ENCODE results near the gene NRXN3.

The NRXN3 gene

GRCh38 chr14:78764240-78764639 lies 594.1 kb downstream of the NRXN3 start:
- CTCF ChIA-PET: no interaction called here
- no peak overlapping the region for H3K4me3 Mint-ChIP-seq
- H3K27ac Mint-ChIP-seq: no peak overlapping the region
- no peaks in the 10 kb centered on the region for H3K4me1 Mint-ChIP-seq
- H3K9me3 Mint-ChIP-seq: no peaks in the 10 kb centered on the region
- DNase-seq: no peak
- no peaks in the 10 kb centered on the region for H3K27me3 Mint-ChIP-seq
- no peaks in the 10 kb centered on the region for H3K36me3 Mint-ChIP-seq

GRCh38 chr14:78764645-78765044 lies 594.5 kb downstream of the NRXN3 start:
- no peaks in the 10 kb centered on the region for H3K36me3 Mint-ChIP-seq
- CTCF ChIA-PET: no interaction called here

GRCh38 chr14:78767436-78767835 lies 597.3 kb downstream of the NRXN3 start:
- Mint-ChIP-seq H3K27me3 (no peaks in the 10 kb centered on the region), H3K4me3 (no peak overlapping the region), H3K27ac (no peak overlapping the region), H3K4me1 (no peaks in the 10 kb centered on the region), H3K36me3 (no peaks in the 10 kb centered on the region), H3K9me3 (no peaks in the 10 kb centered on the region)
- CTCF ChIA-PET: interaction anchor here (1.3 kb wide), 1 partner anchor 9 kb away, joined by 3 read pairs; no protein-coding TSS in a partner anchor
- DNase-seq: no peak

More at GRCh38 chr14:78764645-78765044, 594.5 kb downstream of the NRXN3 start:
- no peak for DNase-seq
- Mint-ChIP-seq H3K27me3 (no peaks in the 10 kb centered on the region), H3K27ac (no peak overlapping the region), H3K4me3 (no peak overlapping the region), H3K9me3 (no peaks in the 10 kb centered on the region), H3K4me1 (no peaks in the 10 kb centered on the region)

GRCh38 chr14:78782551-78782950 lies 612.4 kb downstream of the NRXN3 start:
- no peak overlapping the region for H3K4me3 Mint-ChIP-seq
- H3K4me1 Mint-ChIP-seq: no peaks in the 10 kb centered on the region
- DNase-seq: no peak
- CTCF ChIA-PET: no interaction called here
- H3K9me3 Mint-ChIP-seq: no peaks in the 10 kb centered on the region
- H3K27ac Mint-ChIP-seq: no peak overlapping the region
- peaks cover 4% of the 10 kb centered on the region for H3K27me3 Mint-ChIP-seq
- H3K36me3 Mint-ChIP-seq: no peaks in the 10 kb centered on the region

GRCh38 chr14:78785265-78785664 lies 615.1 kb downstream of the NRXN3 start:
- Mint-ChIP-seq H3K4me1 (no peaks in the 10 kb centered on the region), H3K27ac (no peak overlapping the region), H3K27me3 (no peaks in the 10 kb centered on the region), H3K9me3 (no peaks in the 10 kb centered on the region), H3K36me3 (no peaks in the 10 kb centered on the region), H3K4me3 (no peak overlapping the region)
- CTCF ChIA-PET: no interaction called here
- DNase-seq: no peak

GRCh38 chr14:78788467-78789360 lies 618.5 kb downstream of the NRXN3 start:
- H3K4me3 Mint-ChIP-seq: no peak overlapping the region
- no peak for DNase-seq
- no peak overlapping the region for H3K27ac Mint-ChIP-seq
- no peaks in the 10 kb centered on the region for H3K4me1 Mint-ChIP-seq
- H3K36me3 Mint-ChIP-seq: no peaks in the 10 kb centered on the region
- CTCF ChIA-PET: no interaction called here
- no peaks in the 10 kb centered on the region for H3K27me3 Mint-ChIP-seq
- H3K9me3 Mint-ChIP-seq: no peaks in the 10 kb centered on the region

- H3K36me3 Mint-ChIP-seq: no peaks in the 10 kb centered on the region
- no peaks in the 10 kb centered on the region for H3K4me1 Mint-ChIP-seq
- no peak overlapping the region for H3K27ac Mint-ChIP-seq
- DNase-seq: no peak
- no peaks in the 10 kb centered on the region for H3K27me3 Mint-ChIP-seq
- no peaks in the 10 kb centered on the region for H3K9me3 Mint-ChIP-seq
- CTCF ChIA-PET: no interaction called here
- no peak overlapping the region for H3K4me3 Mint-ChIP-seq
Observed at GRCh38 chr14:78790271-78790670, 620.1 kb downstream of the NRXN3 start.

GRCh38 chr14:78798757-78799156 lies 628.6 kb downstream of the NRXN3 start:
- Mint-ChIP-seq H3K27me3 (no peaks in the 10 kb centered on the region), H3K4me1 (no peaks in the 10 kb centered on the region), H3K27ac (no peak overlapping the region), H3K36me3 (no peaks in the 10 kb centered on the region), H3K4me3 (no peak overlapping the region), H3K9me3 (no peaks in the 10 kb centered on the region)
- no peak for DNase-seq
- CTCF ChIA-PET: no interaction called here

GRCh38 chr14:78805570-78805969 lies 635.4 kb downstream of the NRXN3 start:
- Mint-ChIP-seq H3K4me1 (no peaks in the 10 kb centered on the region), H3K27ac (no peak overlapping the region), H3K36me3 (no peaks in the 10 kb centered on the region), H3K27me3 (no peaks in the 10 kb centered on the region), H3K4me3 (no peak overlapping the region), H3K9me3 (no peaks in the 10 kb centered on the region)
- CTCF ChIA-PET: no interaction called here
- DNase-seq: no peak

GRCh38 chr14:78823035-78823434 lies 652.9 kb downstream of the NRXN3 start:
- Mint-ChIP-seq H3K27me3 (no peaks in the 10 kb centered on the region), H3K27ac (no peak overlapping the region), H3K4me1 (no peaks in the 10 kb centered on the region), H3K36me3 (no peaks in the 10 kb centered on the region), H3K4me3 (no peak overlapping the region), H3K9me3 (no peaks in the 10 kb centered on the region)
- DNase-seq: no peak
- CTCF ChIA-PET: no interaction called here

- no peak overlapping the region for H3K27ac Mint-ChIP-seq
- no peaks in the 10 kb centered on the region for H3K9me3 Mint-ChIP-seq
- no peak overlapping the region for H3K4me3 Mint-ChIP-seq
- H3K27me3 Mint-ChIP-seq: no peaks in the 10 kb centered on the region
- CTCF ChIA-PET: no interaction called here
- no peaks in the 10 kb centered on the region for H3K4me1 Mint-ChIP-seq
- H3K36me3 Mint-ChIP-seq: no peaks in the 10 kb centered on the region
- no peak for DNase-seq
Observed at GRCh38 chr14:78823516-78823915, 653.3 kb downstream of the NRXN3 start.

- H3K4me3 Mint-ChIP-seq: no peak overlapping the region
- H3K4me1 Mint-ChIP-seq: no peaks in the 10 kb centered on the region
- H3K36me3 Mint-ChIP-seq: no peaks in the 10 kb centered on the region
- no peaks in the 10 kb centered on the region for H3K9me3 Mint-ChIP-seq
- DNase-seq: no peak
- CTCF ChIA-PET: no interaction called here
- H3K27me3 Mint-ChIP-seq: no peaks in the 10 kb centered on the region
- H3K27ac Mint-ChIP-seq: no peak overlapping the region
Observed at GRCh38 chr14:78829274-78829673, 659.1 kb downstream of the NRXN3 start.

- CTCF ChIA-PET: no interaction called here
- no peak overlapping the region for H3K4me3 Mint-ChIP-seq
- no peaks in the 10 kb centered on the region for H3K4me1 Mint-ChIP-seq
- no peak overlapping the region for H3K27ac Mint-ChIP-seq
- DNase-seq: no peak
- no peaks in the 10 kb centered on the region for H3K36me3 Mint-ChIP-seq
- no peaks in the 10 kb centered on the region for H3K9me3 Mint-ChIP-seq
- peaks cover 4% of the 10 kb centered on the region for H3K27me3 Mint-ChIP-seq
Observed at GRCh38 chr14:78834766-78835451, 664.7 kb downstream of the NRXN3 start.

- Mint-ChIP-seq H3K27ac (no peak overlapping the region), H3K9me3 (no peaks in the 10 kb centered on the region), H3K4me3 (no peak overlapping the region), H3K36me3 (no peaks in the 10 kb centered on the region), H3K27me3 (peaks cover 4% of the 10 kb centered on the region), H3K4me1 (no peaks in the 10 kb centered on the region)
- no peak for DNase-seq
- CTCF ChIA-PET: no interaction called here
Observed at GRCh38 chr14:78835909-78836308, 665.7 kb downstream of the NRXN3 start.

- peaks cover 4% of the 10 kb centered on the region for H3K27me3 Mint-ChIP-seq
- CTCF ChIA-PET: no interaction called here
- H3K9me3 Mint-ChIP-seq: no peaks in the 10 kb centered on the region
- no peak overlapping the region for H3K4me3 Mint-ChIP-seq
- peak; percentile 28 for DNase-seq
- H3K4me1 Mint-ChIP-seq: no peaks in the 10 kb centered on the region
- no peak overlapping the region for H3K27ac Mint-ChIP-seq
- H3K36me3 Mint-ChIP-seq: no peaks in the 10 kb centered on the region
Observed at GRCh38 chr14:78836777-78837176, 666.6 kb downstream of the NRXN3 start.
